GM12875 (cell line): ENCODE results near the gene INPP5A.

Experiments
- H3K4me3 ChIP-seq: one replicate; pipeline ENCODE4 v1.5.1; 2011; ENCODE audit warnings: low read depth, low read length, control low read depth
- CTCF ChIP-seq: IDR thresholded peaks from 2 replicates; pipeline ENCODE4 v1.5.1; 2011; ENCODE audit warnings: low read depth, mild to moderate bottlenecking, control low read depth, inconsistent platforms, low read length, moderate library complexity, borderline replicate concordance; ENCODE audit not compliant: insufficient read depth

INPP5A gene

GRCh38 chr10:132517951-132518521, 19.6 kb upstream of the INPP5A start:
- TF ChIP-seq CTCF: no peak
- H3K4me3 ChIP-seq: no peak overlapping the region

GRCh38 chr10:132518572-132519381, 18.8 kb upstream of the INPP5A start:
- H3K4me3 ChIP-seq: no peak overlapping the region
- no peak for TF ChIP-seq CTCF

DNA sequence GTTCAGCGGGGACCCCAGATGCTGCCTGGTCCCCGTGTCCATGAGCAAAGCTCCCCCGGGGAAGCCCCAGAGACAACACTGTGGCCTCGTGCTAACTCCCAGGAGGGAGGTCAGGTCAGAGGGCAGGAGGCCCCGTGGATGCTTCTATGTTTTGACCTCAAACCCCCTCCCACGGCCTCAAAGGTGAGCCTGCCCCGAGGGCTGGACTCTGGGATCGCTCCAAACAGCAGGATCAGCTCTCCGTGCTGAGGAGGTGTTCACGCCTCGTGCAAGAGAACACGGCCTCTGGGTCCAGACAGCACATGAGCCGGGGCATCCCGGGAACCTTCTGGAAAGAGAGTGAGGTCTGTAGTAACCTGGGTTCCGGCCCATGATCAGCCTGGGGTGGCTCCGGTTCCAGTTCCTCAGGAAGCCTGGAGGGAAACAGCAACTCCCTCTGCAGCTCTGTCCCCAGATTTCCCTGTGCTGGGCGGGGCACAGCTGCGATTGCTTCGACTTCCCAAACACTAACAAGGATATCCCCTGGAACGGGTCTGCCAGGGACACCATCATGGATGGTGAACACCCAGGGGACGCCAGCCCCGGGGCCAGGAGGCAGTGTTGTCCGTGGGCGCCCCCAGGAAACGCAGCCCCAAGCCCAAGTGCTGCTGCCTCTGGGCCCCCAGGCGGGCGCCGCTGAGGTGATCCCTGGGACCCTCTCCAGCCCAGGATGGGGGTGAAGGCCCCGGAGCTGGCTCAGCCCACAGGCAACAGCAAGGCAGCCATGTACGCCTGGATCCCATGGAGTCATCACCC, 18.0 kb upstream of the INPP5A start:
- no peak overlapping the region for H3K4me3 ChIP-seq
- TF ChIP-seq CTCF: no peak

DNA sequence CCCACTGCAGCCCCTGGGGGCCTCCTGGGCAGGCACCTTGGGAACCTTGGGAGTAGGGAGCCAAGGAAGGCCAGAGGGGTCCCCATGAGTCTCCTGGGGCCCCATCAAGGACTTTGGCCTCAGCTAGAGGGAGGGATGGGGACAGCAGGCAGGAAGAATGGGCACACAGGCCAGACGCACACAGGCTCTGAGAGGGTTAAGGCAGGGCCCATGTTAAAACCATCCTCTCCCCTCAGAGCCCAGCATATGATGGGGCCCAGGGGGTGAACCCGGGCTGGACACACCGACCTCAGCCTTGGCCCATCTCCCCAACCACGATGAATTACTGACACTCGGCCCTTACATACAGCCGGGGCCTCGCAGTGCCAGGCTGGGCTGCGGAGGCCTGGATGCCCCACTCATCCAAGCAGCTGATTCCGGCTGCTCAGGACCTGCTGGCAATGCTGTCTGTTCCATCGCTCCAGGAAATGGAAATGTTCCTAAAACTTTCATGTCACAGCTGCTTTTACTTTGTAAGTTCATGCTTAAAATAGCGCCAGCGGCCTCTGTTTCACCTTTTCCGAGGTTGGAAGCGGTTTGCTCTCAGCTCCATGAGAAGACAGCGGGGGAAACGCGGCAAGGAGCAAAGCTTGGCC, 17.3 kb upstream of the INPP5A start:
- H3K4me3 ChIP-seq: no peak overlapping the region
- no peak for TF ChIP-seq CTCF

DNA sequence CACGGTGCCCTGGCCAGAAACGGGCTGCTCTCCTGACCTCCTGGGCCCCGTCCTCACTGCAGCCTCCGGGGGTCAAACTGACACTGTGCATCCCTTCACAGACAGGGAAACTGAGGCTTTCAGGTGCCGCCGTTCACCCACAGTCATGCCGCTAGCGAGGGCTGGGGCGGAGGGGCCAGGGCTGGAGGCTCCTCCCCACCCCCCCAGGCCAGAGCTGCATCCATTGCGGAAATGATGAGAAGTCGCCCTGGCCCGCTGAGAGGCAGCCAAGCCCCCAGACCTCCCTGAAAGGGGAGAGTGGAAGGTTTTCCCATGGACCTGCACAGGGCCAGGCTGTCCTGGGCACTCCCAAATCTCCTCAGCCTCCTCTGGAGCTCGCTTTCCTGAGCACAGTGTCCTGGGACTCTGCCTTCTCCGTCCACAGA, 16.5 kb upstream of the INPP5A start:
- TF ChIP-seq CTCF: no peak
- H3K4me3 ChIP-seq: no peak overlapping the region

- H3K4me3 ChIP-seq: no peak overlapping the region
- TF ChIP-seq CTCF: no peak
These were observed 16.0 kb upstream of the INPP5A start for GRCh38 chr10:132521466-132522102.
